HL-60 (cell line): ENCODE measurements around the gene TFCP2.

Experiments used
- GABPA ChIP-seq: IDR thresholded peaks from 2 replicates; pipeline ENCODE4 v1.6.1; 2012; ENCODE audit warnings: low read depth
- POLR2AphosphoS5 ChIP-seq: IDR thresholded peaks from 2 replicates; pipeline ENCODE4 v1.6.1; 2012; ENCODE audit warnings: low read depth
- SPI1 ChIP-seq: IDR thresholded peaks from 2 replicates; pipeline ENCODE4 v1.6.1; 2012; ENCODE audit warnings: low read depth, mild to moderate bottlenecking, borderline replicate concordance
- TF ChIP-seq, protein P1 (sequence below): IDR thresholded peaks from one replicate; pipeline ENCODE4 v1.5.1; 2011; ENCODE audit warnings: low read length, control low read depth, inconsistent platforms; ENCODE audit not compliant: insufficient read depth
- TF ChIP-seq, protein P2 (sequence below): IDR thresholded peaks from 2 replicates; pipeline ENCODE4 v1.6.1; 2012; ENCODE audit warnings: low read depth; ENCODE audit not compliant: insufficient replicate concordance

DNA sequence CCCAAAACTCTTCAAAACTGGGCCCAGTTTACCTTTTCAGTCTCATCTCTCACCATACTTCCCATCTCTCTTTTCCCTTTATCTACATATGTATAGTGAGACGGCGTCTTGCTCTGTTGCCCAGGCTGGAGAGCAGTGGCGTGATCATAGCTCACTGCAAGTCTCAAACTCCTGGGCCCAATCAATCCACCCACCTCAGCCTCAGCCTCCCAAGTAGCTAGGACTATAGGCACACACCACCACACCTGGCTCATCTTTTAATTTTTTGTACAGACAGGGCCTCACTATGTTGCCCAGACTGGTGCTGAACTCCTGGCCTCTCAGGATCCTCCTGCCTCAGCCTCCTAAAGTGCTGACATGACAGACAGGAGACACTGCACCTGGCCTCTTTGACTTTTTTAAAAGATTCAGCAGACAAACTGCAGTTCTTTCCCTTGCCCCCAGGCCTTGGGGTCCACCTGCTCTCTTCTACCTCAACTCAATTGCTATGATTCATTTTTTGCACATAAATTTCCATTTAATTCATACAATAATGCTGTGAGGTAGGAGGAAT lies 33.6 kb downstream of the TFCP2 start:
- TF ChIP-seq, protein P1, sequence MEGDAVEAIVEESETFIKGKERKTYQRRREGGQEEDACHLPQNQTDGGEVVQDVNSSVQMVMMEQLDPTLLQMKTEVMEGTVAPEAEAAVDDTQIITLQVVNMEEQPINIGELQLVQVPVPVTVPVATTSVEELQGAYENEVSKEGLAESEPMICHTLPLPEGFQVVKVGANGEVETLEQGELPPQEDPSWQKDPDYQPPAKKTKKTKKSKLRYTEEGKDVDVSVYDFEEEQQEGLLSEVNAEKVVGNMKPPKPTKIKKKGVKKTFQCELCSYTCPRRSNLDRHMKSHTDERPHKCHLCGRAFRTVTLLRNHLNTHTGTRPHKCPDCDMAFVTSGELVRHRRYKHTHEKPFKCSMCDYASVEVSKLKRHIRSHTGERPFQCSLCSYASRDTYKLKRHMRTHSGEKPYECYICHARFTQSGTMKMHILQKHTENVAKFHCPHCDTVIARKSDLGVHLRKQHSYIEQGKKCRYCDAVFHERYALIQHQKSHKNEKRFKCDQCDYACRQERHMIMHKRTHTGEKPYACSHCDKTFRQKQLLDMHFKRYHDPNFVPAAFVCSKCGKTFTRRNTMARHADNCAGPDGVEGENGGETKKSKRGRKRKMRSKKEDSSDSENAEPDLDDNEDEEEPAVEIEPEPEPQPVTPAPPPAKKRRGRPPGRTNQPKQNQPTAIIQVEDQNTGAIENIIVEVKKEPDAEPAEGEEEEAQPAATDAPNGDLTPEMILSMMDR, result no peak
- TF ChIP-seq, protein P2, sequence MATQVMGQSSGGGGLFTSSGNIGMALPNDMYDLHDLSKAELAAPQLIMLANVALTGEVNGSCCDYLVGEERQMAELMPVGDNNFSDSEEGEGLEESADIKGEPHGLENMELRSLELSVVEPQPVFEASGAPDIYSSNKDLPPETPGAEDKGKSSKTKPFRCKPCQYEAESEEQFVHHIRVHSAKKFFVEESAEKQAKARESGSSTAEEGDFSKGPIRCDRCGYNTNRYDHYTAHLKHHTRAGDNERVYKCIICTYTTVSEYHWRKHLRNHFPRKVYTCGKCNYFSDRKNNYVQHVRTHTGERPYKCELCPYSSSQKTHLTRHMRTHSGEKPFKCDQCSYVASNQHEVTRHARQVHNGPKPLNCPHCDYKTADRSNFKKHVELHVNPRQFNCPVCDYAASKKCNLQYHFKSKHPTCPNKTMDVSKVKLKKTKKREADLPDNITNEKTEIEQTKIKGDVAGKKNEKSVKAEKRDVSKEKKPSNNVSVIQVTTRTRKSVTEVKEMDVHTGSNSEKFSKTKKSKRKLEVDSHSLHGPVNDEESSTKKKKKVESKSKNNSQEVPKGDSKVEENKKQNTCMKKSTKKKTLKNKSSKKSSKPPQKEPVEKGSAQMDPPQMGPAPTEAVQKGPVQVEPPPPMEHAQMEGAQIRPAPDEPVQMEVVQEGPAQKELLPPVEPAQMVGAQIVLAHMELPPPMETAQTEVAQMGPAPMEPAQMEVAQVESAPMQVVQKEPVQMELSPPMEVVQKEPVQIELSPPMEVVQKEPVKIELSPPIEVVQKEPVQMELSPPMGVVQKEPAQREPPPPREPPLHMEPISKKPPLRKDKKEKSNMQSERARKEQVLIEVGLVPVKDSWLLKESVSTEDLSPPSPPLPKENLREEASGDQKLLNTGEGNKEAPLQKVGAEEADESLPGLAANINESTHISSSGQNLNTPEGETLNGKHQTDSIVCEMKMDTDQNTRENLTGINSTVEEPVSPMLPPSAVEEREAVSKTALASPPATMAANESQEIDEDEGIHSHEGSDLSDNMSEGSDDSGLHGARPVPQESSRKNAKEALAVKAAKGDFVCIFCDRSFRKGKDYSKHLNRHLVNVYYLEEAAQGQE, result no peak
- no peak for TF ChIP-seq POLR2AphosphoS5
- TF ChIP-seq GABPA, result no peak
- no peak for TF ChIP-seq SPI1
